ENCODE results near the gene GRM3.

DNA sequence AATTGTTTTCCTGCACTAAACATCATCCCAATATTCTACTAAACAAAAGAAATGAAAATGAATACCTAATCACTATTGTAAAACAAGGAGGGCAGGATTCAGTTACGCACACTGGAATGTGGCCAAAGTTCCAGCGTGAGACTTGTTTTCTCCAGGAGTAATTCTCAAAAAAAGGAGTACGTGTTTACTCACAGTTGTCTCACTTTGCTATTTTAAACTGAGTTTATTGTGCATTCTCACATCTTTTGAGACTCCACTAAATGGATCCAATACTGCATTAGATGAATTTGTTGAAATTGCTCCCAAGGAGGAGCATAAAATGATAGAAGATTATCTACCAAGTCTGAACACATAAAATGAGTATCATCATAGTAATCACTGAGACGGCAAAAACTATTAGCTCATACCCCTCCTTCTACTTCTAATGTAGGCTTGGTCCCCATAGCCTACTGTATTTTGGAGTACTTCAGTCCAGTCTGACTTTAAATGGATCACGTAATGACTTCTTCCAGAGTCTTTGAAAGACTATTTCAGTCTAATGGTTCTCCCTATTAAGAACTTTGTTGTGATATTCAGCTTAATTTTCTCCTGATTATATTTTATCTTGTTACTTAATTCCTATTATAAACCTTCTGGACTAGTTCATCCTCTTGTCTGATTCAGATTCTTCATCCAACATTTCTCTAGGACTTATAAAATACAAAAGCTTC is 3.8 kb downstream of the GRM3 start:
- TF ChIP-seq POLR2A (IDR thresholded peaks at IDR 0.05; ENCODE audit: low read length): no peak
- no peak for TF ChIP-seq GATA1 (IDR thresholded peaks at IDR 0.05; ENCODE audit: low read depth, low read length)
